ENCODE data around the gene NRTN. TPM values are rescaled to one million over a fixed set of nuclear protein-coding genes. Genes with fewer than 3 reads are reported as not detected.

The NRTN gene
- total and polyA plus RNA-seq, 4 donors, result 1.3 to 5.3 (median 3.5) TPM

DNA sequence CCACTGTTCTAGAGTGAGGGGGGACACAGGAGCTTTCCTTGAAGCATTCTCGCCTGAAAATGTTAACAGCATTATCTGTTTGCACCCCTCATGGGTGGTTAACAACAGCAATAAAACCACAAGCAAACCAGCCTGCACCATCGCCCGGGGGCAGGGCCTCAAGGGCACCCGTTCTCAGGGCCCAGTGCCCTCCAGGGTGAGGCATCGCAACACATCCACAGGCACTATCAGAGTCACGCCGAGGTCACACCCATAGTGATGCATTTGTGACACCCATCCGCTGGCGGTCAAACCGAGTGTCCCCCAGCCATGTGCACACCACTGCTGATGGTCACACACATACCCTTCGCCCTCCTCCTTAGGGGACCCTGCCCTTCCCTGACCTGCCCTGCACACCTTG lies 60.9 kb downstream of the NRTN start:
- TF ChIP-seq, protein P1, sequence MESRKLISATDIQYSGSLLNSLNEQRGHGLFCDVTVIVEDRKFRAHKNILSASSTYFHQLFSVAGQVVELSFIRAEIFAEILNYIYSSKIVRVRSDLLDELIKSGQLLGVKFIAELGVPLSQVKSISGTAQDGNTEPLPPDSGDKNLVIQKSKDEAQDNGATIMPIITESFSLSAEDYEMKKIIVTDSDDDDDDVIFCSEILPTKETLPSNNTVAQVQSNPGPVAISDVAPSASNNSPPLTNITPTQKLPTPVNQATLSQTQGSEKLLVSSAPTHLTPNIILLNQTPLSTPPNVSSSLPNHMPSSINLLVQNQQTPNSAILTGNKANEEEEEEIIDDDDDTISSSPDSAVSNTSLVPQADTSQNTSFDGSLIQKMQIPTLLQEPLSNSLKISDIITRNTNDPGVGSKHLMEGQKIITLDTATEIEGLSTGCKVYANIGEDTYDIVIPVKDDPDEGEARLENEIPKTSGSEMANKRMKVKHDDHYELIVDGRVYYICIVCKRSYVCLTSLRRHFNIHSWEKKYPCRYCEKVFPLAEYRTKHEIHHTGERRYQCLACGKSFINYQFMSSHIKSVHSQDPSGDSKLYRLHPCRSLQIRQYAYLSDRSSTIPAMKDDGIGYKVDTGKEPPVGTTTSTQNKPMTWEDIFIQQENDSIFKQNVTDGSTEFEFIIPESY (IDR thresholded peaks at IDR 0.05), result no peak
- no peak for TF ChIP-seq ATF3 (IDR thresholded peaks at IDR 0.05)
- TF ChIP-seq TAF1 (conservative IDR thresholded peaks at IDR 0.05), result no peak
- TF ChIP-seq, protein P2, sequence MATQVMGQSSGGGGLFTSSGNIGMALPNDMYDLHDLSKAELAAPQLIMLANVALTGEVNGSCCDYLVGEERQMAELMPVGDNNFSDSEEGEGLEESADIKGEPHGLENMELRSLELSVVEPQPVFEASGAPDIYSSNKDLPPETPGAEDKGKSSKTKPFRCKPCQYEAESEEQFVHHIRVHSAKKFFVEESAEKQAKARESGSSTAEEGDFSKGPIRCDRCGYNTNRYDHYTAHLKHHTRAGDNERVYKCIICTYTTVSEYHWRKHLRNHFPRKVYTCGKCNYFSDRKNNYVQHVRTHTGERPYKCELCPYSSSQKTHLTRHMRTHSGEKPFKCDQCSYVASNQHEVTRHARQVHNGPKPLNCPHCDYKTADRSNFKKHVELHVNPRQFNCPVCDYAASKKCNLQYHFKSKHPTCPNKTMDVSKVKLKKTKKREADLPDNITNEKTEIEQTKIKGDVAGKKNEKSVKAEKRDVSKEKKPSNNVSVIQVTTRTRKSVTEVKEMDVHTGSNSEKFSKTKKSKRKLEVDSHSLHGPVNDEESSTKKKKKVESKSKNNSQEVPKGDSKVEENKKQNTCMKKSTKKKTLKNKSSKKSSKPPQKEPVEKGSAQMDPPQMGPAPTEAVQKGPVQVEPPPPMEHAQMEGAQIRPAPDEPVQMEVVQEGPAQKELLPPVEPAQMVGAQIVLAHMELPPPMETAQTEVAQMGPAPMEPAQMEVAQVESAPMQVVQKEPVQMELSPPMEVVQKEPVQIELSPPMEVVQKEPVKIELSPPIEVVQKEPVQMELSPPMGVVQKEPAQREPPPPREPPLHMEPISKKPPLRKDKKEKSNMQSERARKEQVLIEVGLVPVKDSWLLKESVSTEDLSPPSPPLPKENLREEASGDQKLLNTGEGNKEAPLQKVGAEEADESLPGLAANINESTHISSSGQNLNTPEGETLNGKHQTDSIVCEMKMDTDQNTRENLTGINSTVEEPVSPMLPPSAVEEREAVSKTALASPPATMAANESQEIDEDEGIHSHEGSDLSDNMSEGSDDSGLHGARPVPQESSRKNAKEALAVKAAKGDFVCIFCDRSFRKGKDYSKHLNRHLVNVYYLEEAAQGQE (IDR thresholded peaks at IDR 0.05), result no peak
- TF ChIP-seq HNF4G (IDR thresholded peaks at IDR 0.05), result no peak
- no peak for TF ChIP-seq RXRA (IDR thresholded peaks at IDR 0.05)
- no peak for TF ChIP-seq MAX (IDR thresholded peaks at IDR 0.05)
- no peak for TF ChIP-seq SP1 (IDR thresholded peaks at IDR 0.05)
- no peak for TF ChIP-seq YY1 (IDR thresholded peaks at IDR 0.05)
- no peak for TF ChIP-seq JUND (IDR thresholded peaks at IDR 0.05)
- TF ChIP-seq, protein P3, sequence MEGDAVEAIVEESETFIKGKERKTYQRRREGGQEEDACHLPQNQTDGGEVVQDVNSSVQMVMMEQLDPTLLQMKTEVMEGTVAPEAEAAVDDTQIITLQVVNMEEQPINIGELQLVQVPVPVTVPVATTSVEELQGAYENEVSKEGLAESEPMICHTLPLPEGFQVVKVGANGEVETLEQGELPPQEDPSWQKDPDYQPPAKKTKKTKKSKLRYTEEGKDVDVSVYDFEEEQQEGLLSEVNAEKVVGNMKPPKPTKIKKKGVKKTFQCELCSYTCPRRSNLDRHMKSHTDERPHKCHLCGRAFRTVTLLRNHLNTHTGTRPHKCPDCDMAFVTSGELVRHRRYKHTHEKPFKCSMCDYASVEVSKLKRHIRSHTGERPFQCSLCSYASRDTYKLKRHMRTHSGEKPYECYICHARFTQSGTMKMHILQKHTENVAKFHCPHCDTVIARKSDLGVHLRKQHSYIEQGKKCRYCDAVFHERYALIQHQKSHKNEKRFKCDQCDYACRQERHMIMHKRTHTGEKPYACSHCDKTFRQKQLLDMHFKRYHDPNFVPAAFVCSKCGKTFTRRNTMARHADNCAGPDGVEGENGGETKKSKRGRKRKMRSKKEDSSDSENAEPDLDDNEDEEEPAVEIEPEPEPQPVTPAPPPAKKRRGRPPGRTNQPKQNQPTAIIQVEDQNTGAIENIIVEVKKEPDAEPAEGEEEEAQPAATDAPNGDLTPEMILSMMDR (IDR thresholded peaks at IDR 0.05; ENCODE audit: low read depth, low read length, missing input control), result no peak
- TF ChIP-seq GABPA (IDR thresholded peaks at IDR 0.05 in 1 of 2, conservative IDR thresholded peaks at IDR 0.05 in 1 of 2), result no peak
- no peak for TF ChIP-seq FOXA2 (IDR thresholded peaks at IDR 0.05)
- no peak for TF ChIP-seq HNF4A (conservative IDR thresholded peaks at IDR 0.05)
- no peak for TF ChIP-seq FOXA1 (IDR thresholded peaks at IDR 0.05)
- TF ChIP-seq NR2F2 (IDR thresholded peaks at IDR 0.05), result no peak
- H3K4me1 ChIP-seq (ENCODE audit: control insufficient read depth in 4 of 4, insufficient read depth in 4 of 4, low read length in 3 of 4), result peaks cover 4 to 7% (median 5%) of the 10 kb centered on the region in 4 donors
- H3K36me3 ChIP-seq (ENCODE audit: control insufficient read depth in 4 of 4, insufficient read depth in 3 of 4, low read depth in 1 of 4, low read length in 3 of 4), result no peaks in the 10 kb centered on the region
- H3K9ac ChIP-seq (ENCODE audit: low read depth in 1 of 2, low read length in 2 of 2), result no peak overlapping the region
- DNase-seq (ENCODE audit: low spot score), result no peak
- H3K4me3 ChIP-seq (ENCODE audit: low read depth in 1 of 3, low read length in 3 of 3), result no peak overlapping the region
- no peaks in the 10 kb centered on the region for H3K9me3 ChIP-seq (ENCODE audit: control insufficient read depth in 4 of 4, low read length in 3 of 4)
- no peaks in the 10 kb centered on the region for H3K27me3 ChIP-seq (ENCODE audit: control insufficient read depth in 4 of 4, insufficient read depth in 4 of 4, low read length in 3 of 4)
- WGBS, result 89% methylated on average over 11 of the region's 11 CpGs
- H3K27ac ChIP-seq (ENCODE audit: low read depth in 1 of 2, low read length in 2 of 2), result no peak overlapping the region

Measured in liver (tissue), 9 donors.